HCT116 (cell line): ENCODE data around the gene ENTR1. TPM values are rescaled to one million over a fixed set of nuclear protein-coding genes. Genes with fewer than 3 reads are reported as not detected.
A peak's percentile ranks its signal among the peaks of the same experiment; 100 is the strongest.

Source experiments
- ATAC-seq: fragments of 200-7000 bp; cut with Tn5 transposase; 2 replicates; pipeline ENCODE4 v1.9.1; 2020; ENCODE audit warnings: mild to moderate bottlenecking, moderate library complexity
- BruUV-seq: library from RNA; stranded (reverse); fragments of 400-500 nt; replicated peaks from 2 replicates; lab custom pipeline; 2021; lab: Mats Ljungman, UMichigan
- CTCF ChIA-PET: fragments of 300-600 bp; sonication (Branson Sonifier 250); formaldehyde crosslinking; loops from one replicate; lab custom pipeline; 2021; ENCODE audit warnings: antibody characterized with exemption; lab: Charles Lee
- POLR2A ChIA-PET: fragments of 300-600, 350-600 bp; sonication (Branson Sonifier 250); formaldehyde crosslinking; loops from one replicate; lab custom pipeline; 2021; ENCODE audit warnings: antibody characterized with exemption; lab: Charles Lee
- RAD21 ChIA-PET, 2 experiments: fragments of 300-600 bp; sonication (Branson Sonifier 250); formaldehyde crosslinking; loops; one replicate each; lab custom pipeline; 2023; ENCODE audit warnings: low total read pairs in 2 of 2; ENCODE audit not compliant: uncharacterized antibody in 2 of 2, unreplicated experiment in 2 of 2, low non-redundant PET in 1 of 2; lab: Charles Lee
- DNase-seq: peaks from one replicate; pipeline ENCODE4 v3.0.0-alpha.2; 2010; ENCODE audit warnings: low read depth, low spot score
- H2AFZ ChIP-seq: fragments of 200-600 bp; shearing (Covaris generic), sonication (generic); 2 replicates; pipeline ENCODE4 v1.6.1; 2017; ENCODE audit warnings: low read depth, mixed run types, mixed read lengths, antibody characterized with exemption, low read length; ENCODE audit not compliant: poor library complexity, severe bottlenecking
- H3K27ac ChIP-seq: 2 replicates; pipeline ENCODE4 v1.5.1; 2012; ENCODE audit warnings: low read depth, low read length
- H3K27me3 ChIP-seq: fragments of 200-600 bp; sonication (generic); 2 replicates; pipeline ENCODE4 v1.6.1; 2016; ENCODE audit warnings: mixed run types, low read length, mixed read lengths; ENCODE audit not compliant: insufficient read depth
- H3K36me3 ChIP-seq, 2 experiments: fragments of 200-500 bp in 1 of 2; fragments of 200-600 bp in 1 of 2; sonication (Bioruptor generic) in 1 of 2; sonication (generic) in 1 of 2; 2 replicates each; pipeline versions ENCODE4 v1.5.1 to v1.6.1; 2014 to 2016; ENCODE audit warnings: low read length in 2 of 2, inconsistent platforms in 1 of 2, mixed read lengths in 1 of 2, mixed run types in 1 of 2; ENCODE audit not compliant: insufficient read depth in 2 of 2, control insufficient read depth in 1 of 2
- H3K4me1 ChIP-seq, 2 experiments: fragments of 200-600 bp in 1 of 2; sonication (generic) in 1 of 2; 2 replicates each; pipeline versions ENCODE4 v1.5.1 to v1.6.1; 2012 to 2017; ENCODE audit warnings: low read length in 2 of 2, inconsistent platforms in 1 of 2, mild to moderate bottlenecking in 1 of 2, mixed read lengths in 1 of 2, mixed run types in 1 of 2, moderate library complexity in 1 of 2; ENCODE audit not compliant: insufficient read depth in 2 of 2, control insufficient read depth in 1 of 2
- H3K4me2 ChIP-seq: fragments of 200-600 bp; sonication (generic); 2 replicates; pipeline ENCODE4 v1.6.1; 2017; ENCODE audit warnings: mixed run types, low read length, mixed read lengths
- H3K4me3 ChIP-seq, 2 experiments: fragments of 200-600 bp in 1 of 2; sonication (generic) in 1 of 2; replicated peaks in 1 of 2; 2 replicates each; pipeline ENCODE4 v1.5.1; 2011 to 2016; ENCODE audit warnings: low read length in 2 of 2, control low read depth in 1 of 2, low read depth in 1 of 2, mild to moderate bottlenecking in 1 of 2, mixed read lengths in 1 of 2, mixed run types in 1 of 2
- H3K79me2 ChIP-seq: fragments of 200-600 bp; sonication (generic); 2 replicates; pipeline ENCODE4 v1.6.1; 2017; ENCODE audit warnings: mild to moderate bottlenecking, mixed run types, low read length, moderate library complexity, mixed read lengths; ENCODE audit not compliant: insufficient read depth
- H3K9ac ChIP-seq: fragments of 200-600 bp; sonication (generic); 2 replicates; pipeline ENCODE4 v1.6.1; 2016; ENCODE audit warnings: low read length, mixed read lengths
- H3K9me2 ChIP-seq: fragments of 200-600 bp; sonication (generic), shearing (Covaris generic); 2 replicates; pipeline ENCODE4 v1.6.1; 2017; ENCODE audit warnings: mixed run types, mild to moderate bottlenecking, moderate library complexity; ENCODE audit not compliant: insufficient read depth
- H3K9me3 ChIP-seq, 2 experiments: fragments of 200-500 bp in 1 of 2; fragments of 200-600 bp in 1 of 2; sonication (Bioruptor generic) in 1 of 2; sonication (generic) in 1 of 2; 2 replicates each; pipeline ENCODE4 v1.6.1; 2014 to 2017; ENCODE audit warnings: low read length in 2 of 2, mixed read lengths in 2 of 2, inconsistent platforms in 1 of 2, low read depth in 1 of 2, mild to moderate bottlenecking in 1 of 2, mixed run types in 1 of 2, moderate library complexity in 1 of 2; ENCODE audit not compliant: control insufficient read depth in 1 of 2, insufficient read depth in 1 of 2
- H4K20me1 ChIP-seq: fragments of 200-600 bp; sonication (generic), shearing (Covaris generic); 2 replicates; pipeline ENCODE4 v1.6.1; 2017; ENCODE audit warnings: mixed run types, mild to moderate bottlenecking, moderate library complexity; ENCODE audit not compliant: insufficient read depth
- CTCF ChIP-seq, 3 experiments: fragments of 200-600 bp in 1 of 3; sonication (generic) in 1 of 3; IDR thresholded peaks in 2 of 3; conservative IDR thresholded peaks in 1 of 3; 2 replicates each; pipeline ENCODE4 v1.5.1; 2012 to 2017; ENCODE audit warnings: low read depth in 2 of 3, low read length in 2 of 3, antibody characterized with exemption in 1 of 3, borderline replicate concordance in 1 of 3, control low read depth in 1 of 3, mild to moderate bottlenecking in 1 of 3, mixed read lengths in 1 of 3, mixed run types in 1 of 3, moderate library complexity in 1 of 3; ENCODE audit not compliant: insufficient read depth in 1 of 3
- EZH2 ChIP-seq: fragments of 200-600 bp; sonication (generic); IDR thresholded peaks from 2 replicates; pipeline ENCODE4 v1.6.1; 2017; ENCODE audit warnings: antibody characterized with exemption, mixed run types
- EZH2phosphoT487 ChIP-seq: fragments of 200-600 bp; IDR thresholded peaks from 2 replicates; pipeline ENCODE4 v1.6.1; 2018; ENCODE audit warnings: antibody characterized with exemption, borderline replicate concordance
- POLR2A ChIP-seq: IDR thresholded peaks from 2 replicates; pipeline ENCODE4 v1.7.0; 2011; ENCODE audit warnings: borderline replicate concordance; ENCODE audit not compliant: insufficient read depth, insufficient read length; ENCODE audit errors: extremely low read depth
- ZNF274 ChIP-seq: fragments of 200-500 bp; sonication (Bioruptor generic); IDR thresholded peaks from 2 replicates; pipeline ENCODE4 v1.6.1; 2014; ENCODE audit warnings: mild to moderate bottlenecking, low read depth, low read length, inconsistent platforms
- intact Hi-C: fragments of 100-400 bp; cut with micrococcal nuclease; formaldehyde crosslinking; loops from 2 replicates; pipeline ENCODE4 v1.10.0; 2022
- total RNA-seq: library from RNA; stranded (reverse); gene quantifications from one replicate; pipeline ENCODE4 v1.2.1, GENCODE V29; 2021; ENCODE audit not compliant: unreplicated experiment

ENTR1 gene
- total RNA-seq, 1 experiment from 2014 or later: 119 TPM

- H3K9ac ChIP-seq: no peak within 1 kb of the TSS
Observed at GRCh38 chr9:136373300-136374182, 36.9 kb downstream of the ENTR1 start, which contains the start of gene CARD9. Gene CARD9 (minus strand): TSS chr9:136373669. CDS start chr9:136372078, 1,591 bp downstream.

More at GRCh38 chr9:136373300-136374182, 36.9 kb downstream of the ENTR1 start, which contains the start of gene CARD9:
- Histone ChIP-seq H3K27me3 (no peaks in the 10 kb centered on the region), H3K9me3 (no peaks in the 10 kb centered on the region), H3K27ac (no peak within 1 kb of the TSS; the same call in 1 of the 2 replicates), H3K79me2 (no peaks in the 10 kb centered on the region), H3K4me3 (no peak within 1 kb of the TSS), H3K4me2 (peak within 1 kb of the TSS; percentile 12; the same call in 1 of the 2 replicates), H4K20me1 (no peaks in the 10 kb centered on the region), H3K9me2 (no peaks in the 10 kb centered on the region), H3K36me3 (no peaks in the 10 kb centered on the region; a peak in 1 of 4 replicates), H3K4me1 (peaks cover 0 to 9% of the 10 kb centered on the region in 2 experiments; a peak in 2 of 4 replicates), H2AFZ (no peak within 1 kb of the TSS)
- DNase-seq (no peak), ATAC-seq (no peak)
- TF ChIP-seq EZH2phosphoT487 (no peak), CTCF (IDR thresholded peaks at IDR 0.05 in 2 of 3, conservative IDR thresholded peaks at IDR 0.05 in 1 of 3; ENCODE audit: borderline replicate concordance in 1 of 3, insufficient read depth in 1 of 3, low read depth in 2 of 3, low read length in 2 of 3) (no peak), EZH2 (no peak), ZNF274 (no peak), POLR2A (no peak)
- RAD21 ChIA-PET: no interaction called here
- no TSS peak for BruUV-seq
- POLR2A ChIA-PET: no interaction called here
- intact Hi-C loops: no loop called here
- CTCF ChIA-PET: interaction anchor here (1.0 kb wide), 1 partner anchor 11 kb away, joined by 3 read pairs; no protein-coding TSS in a partner anchor
